GM12891 (cell line): ENCODE data around the gene FCHO1.

Source experiments
- PAX5 ChIP-seq: IDR thresholded peaks from 2 replicates; pipeline ENCODE4 v1.6.1; 2011; ENCODE audit warnings: low read length, moderate library complexity, mild to moderate bottlenecking; ENCODE audit not compliant: insufficient read depth, severe bottlenecking
- POLR2A ChIP-seq: IDR thresholded peaks from 2 replicates; pipeline ENCODE4 v1.6.1; 2011; ENCODE audit warnings: low read depth, low read length, control low read depth

DNA sequence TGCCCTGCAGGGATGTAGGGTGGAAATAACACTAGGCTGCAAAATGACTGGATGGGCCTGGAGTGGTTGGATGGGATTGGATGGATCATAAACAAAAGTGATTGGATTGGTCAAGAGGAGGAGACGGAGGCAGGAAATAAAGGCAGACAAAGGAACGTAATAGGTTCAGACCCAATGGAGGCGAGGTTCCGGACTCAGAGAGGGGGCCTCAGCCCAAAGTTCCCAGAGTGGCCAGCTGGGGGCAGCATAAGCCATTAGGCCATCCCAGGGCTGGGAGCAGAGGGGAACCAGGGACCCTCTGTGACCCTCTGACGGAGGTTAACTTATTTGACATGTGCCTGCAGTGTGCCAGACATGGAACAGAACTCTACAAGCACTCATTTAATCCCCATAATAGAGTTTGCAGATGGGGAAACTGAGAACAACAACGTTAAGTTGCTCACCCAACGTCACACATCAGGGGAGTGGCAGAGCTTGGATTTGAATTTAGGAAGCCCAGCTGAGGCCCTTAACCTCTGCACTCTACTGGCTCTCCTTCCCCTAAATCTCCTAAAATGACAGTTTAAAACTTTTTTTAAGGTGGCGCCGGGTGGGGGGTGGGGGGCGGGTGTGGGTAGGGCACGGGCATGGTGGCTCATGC is 47.3 kb upstream of the FCHO1 start:
- TF ChIP-seq POLR2A, result no peak
- no peak for TF ChIP-seq PAX5
